HG03066 (cell line): ENCODE data around the gene TRMT112.

Experiments used
- ATAC-seq: cut with Tn5 transposase; IDR thresholded peaks from one replicate; pipeline ENCODE4 v1.9.1; 2021; ENCODE audit warnings: low read depth; ENCODE audit not compliant: unreplicated experiment

TRMT112 gene

GRCh38 chr11:64281957-64282770, 35.2 kb downstream of the TRMT112 start:
- no peak for ATAC-seq

DNA sequence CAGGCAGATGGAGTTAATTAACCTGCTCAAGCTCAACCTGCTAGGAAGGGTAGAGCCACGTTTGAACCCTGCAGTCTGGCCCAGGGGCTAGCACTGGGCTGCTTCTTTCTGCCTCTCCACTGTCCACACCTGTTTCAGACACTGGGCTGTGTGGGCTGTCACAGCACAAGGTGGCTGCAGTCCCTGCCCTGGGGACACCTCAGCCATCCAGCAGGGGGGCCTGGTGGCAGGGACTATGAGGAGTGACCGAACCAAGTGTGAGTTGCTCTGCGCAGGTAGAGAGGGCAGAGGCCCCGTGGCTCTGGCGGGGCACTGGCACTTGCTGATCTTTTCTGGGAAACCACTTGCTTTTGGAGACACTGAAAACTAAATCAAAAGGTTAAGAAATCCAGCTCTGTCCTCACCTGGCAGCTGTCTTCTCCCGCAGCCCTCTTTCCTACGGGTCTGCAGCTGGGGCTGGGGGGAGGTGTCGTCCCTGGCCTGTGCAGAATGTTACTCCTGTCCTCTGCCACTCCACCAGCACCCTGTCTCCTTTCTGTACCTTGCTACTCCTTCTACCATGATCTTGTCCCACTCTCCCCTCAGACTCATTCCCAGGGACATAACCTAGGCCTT, 38.7 kb downstream of the TRMT112 start:
- ATAC-seq, result no peak

DNA sequence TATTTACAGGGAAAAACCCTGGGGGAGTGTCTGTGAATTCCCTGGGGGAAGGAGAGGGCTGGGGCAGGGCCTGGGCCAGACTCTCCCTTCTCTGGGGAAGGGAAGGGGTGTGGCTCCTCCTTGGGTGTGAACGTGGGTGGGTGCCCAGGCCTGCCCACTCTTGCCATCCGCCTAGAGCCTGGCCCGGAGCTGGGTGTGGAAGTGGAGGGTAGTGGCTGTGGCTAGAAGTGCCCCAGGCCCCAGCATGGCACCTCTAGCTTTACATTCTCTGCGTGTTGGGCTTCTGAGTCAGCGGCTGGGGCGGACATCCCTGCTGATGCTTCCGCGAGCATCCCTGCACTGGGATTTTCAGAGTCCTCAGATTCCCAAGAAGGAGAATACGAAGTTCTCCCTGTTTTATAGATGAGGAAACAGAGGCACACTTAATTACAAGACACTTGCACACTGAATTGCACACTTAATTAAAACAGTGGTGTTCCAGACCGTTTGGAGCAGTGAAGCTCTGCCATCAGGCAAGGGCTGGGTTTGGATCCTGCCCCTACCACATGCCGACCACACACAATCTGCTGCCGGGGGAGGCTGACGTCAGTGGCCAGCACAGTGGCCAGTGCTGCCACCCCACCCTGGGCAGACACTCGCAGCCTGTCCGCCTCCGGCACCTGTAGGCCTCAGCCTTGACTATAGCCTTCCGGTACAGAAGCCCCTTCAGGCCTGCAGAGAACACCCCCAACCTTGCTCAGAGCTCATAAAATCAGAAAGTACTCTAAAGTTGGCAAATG, 40.5 kb downstream of the TRMT112 start:
- ATAC-seq, result no peak

- ATAC-seq, result no peak
Measured at GRCh38 chr11:64275841-64276240, 41.5 kb downstream of the TRMT112 start.

DNA sequence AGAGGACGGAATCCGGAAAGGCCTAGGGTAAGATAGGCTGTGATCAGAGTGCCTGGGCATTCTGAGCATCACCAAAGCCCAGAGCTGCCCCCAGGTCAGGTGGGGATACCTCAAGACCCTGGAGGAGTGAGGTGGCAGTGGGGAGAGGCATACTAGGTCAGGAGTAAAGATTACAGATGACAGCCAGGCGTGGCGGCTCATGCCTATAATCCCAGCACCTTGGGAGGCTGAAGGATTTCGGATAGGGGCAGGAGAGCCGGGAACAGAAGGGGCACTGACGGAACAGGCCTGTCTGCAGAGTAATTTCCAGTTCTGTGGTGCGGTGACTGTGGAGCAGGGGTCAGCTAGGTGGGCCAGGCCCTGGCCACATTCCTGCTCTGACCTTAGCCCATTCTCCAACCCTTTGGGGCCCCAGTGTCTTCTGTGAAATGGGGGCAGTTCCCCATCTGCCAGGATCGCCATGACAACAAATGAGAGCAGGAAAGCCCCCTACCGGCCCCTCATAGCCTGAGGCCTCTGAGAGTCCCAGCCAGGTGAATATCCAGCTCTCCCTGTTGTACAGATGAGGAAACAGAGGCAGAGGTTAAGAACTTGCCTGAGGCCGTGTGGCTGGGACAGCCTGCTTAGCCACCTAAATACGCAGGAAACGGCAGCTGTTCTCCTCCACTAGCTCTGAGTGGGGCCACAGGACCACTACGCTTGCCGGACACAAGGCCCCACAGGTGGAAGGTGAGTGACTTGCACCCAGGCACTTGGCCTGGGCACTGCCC, 42.1 kb downstream of the TRMT112 start:
- ATAC-seq, result no peak

DNA sequence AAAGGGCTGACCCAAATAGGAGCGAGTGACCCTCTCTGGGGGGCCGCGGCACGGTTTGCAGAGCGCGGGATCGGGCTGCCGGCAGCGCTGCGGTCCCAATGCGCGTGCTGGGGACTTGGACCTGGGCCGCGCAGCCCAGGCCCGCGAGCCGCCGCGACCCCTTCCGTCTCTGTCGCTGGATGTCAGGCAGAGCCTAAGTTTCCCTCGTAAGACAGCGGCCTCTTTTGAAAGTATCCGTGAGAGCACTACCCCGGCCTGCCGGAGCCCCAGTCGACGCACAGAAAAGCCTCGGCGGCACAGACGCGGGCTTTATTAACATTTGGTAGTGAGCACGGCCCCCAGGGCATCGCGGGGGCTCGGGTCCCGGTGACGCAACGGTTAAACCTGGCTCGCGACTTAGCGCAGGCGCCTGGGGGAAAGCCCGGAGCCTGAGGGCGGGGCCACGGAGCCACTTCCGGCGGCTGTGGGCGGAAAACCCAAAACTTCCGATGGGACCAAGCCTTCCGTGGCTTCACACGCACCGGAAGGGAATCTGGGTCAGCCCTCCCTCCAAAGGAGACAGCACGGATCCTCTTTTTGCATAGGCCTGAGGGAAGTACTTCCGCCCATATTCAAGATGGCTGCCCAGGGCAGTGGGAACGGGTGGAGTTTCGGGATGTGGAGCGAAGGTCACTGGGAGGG, 47.7 kb downstream of the TRMT112 start:
- ATAC-seq, result peak; percentile 68

GRCh38 chr11:64268893-64269539, 48.3 kb downstream of the TRMT112 start:
- peak; percentile 24 for ATAC-seq

DNA sequence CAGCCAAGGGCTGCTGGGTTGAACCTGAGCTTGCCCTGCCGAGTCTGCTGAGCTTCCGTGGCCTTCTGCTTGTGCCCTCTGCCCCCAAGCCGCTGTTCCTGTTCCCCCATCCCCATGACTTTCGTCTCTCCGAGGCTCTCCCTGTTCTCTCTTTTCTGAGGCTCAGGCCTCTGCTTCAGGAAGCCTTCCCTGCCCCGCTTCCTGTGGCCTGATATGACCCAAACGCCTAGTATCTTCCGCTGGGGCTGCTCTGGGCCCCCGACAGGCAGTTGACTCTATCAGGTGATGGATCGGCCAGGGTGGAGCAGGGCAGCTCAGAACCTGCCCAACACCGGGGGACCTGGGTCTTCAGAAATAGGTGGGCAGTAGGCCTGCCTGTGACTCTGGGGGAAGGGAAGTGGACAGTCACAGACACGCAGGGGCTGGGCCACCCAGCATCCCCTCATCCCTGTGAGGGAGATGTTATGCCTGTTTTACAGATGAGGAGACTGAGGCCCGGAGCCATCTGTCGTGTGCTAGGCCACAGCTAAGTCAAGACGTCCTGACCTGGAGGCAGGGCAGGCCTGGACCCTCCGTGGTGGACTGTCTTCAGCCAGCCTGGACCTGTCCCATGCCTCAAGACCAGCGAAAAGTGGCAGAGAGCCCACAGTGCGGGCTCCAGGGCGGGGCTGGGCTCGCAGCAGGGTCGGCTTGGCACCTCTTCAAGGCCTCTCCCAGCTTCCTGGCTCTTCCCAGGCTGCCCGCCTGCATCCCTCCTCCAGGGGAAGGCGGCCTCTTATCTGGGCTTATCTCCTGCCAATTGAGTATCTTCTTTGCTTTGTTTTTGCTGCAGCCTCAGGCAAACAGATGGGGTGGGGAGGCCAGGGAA, 49.1 kb downstream of the TRMT112 start:
- no peak for ATAC-seq

DNA sequence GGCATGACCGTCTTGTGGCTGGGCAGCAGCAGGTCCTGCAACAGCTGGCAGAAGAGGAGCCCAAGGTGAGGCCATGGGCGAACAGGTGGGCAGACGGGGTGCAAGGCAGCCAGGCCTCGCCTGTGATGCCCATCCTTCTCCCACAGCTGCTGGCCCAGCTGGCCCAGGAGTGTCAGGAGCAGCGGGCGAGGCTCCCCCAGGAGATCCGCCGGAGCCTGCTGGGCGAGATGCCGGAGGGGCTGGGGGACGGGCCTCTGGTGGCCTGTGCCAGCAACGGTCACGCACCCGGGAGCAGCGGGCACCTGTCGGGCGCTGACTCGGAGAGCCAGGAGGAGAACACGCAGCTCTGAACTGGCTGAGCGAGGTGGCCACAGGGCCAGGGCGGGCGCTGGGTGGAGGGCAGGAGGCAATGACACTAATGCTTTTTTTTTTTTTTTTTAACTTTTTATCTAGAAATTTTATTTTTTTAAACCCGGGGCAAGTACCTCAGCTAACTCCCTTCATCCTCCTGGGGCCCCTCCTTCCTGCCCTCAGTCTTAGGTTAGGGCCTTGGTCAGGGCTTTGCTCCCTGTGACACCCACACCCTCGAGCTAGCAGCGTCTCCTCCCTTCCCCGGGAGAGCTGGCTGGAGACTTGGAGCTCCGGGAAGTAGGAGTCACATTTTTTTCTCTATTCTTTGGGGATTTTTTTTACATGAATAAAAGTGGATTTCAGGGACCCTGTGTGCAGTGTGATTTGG, 50.0 kb downstream of the TRMT112 start:
- no peak for ATAC-seq
